H1 (cell line): ENCODE measurements around the gene PC. TPM values are rescaled to one million over a fixed set of nuclear protein-coding genes. Genes with fewer than 3 reads are reported as not detected.

Experiments used
- SRF ChIP-seq: IDR thresholded peaks from 2 replicates; pipeline ENCODE4 v1.6.1; 2011; ENCODE audit warnings: mild to moderate bottlenecking, low read depth, low read length, moderate library complexity
- polyA plus RNA-seq, 7 experiments: library from polyadenylated mRNA; depleted of rRNA in 3 of 7; stranded (reverse) in 5 of 7; unstranded in 2 of 7; fragments of >200 nt in 5 of 7; fragments of 200-250 nt in 2 of 7; gene quantifications; 1 replicate in 5 of 7; 2 replicates in 1 of 7; 4 replicates in 1 of 7; pipeline versions ENCODE4 v1.2.1 to v1.2.3, GENCODE V29; 2011 to 2013; ENCODE audit warnings: missing spikeins in 2 of 7, mixed read lengths in 2 of 7
- total RNA-seq: library from RNA; stranded (reverse); fragmentation: NEBNext Ultra II Directional; extraction: Animal tissue kit (Norgen Biotek cat#: 25700); gene quantifications from 2 replicates; pipeline ENCODE4 v1.2.1, GENCODE V29; 2021

The PC gene
- total and polyA plus RNA-seq, 2 of the 8 experiments (the other 6 are each of a cell fraction or from before 2014, with no cell fraction given), result 11.5 to 27.5 TPM

DNA sequence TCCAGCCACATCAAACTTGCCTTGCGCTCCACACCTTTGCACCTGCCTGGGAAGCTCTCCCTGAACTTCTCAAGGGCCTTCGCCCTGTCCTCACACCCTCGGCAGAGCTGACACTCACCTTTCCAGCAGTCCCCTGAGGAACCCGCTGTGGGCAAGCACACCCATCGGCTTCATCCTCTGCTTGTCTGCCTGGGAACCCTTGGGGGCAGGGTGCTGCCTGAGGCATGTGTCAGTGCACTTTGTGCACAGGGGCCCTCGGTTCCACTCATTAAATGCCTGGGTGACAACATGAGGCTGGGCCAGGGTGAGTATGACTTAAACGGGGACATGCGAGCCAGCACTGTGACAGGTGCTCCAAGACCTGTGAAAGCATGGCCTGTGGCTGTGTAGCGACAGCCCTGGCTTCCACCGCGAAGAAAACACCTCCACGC, 103.9 kb downstream of the PC start (continued):
- no peak for TF ChIP-seq SRF
